Small intestine (tissue), 7 donors: ENCODE measurements around the gene YPEL4. TPM values are rescaled to one million over a fixed set of nuclear protein-coding genes. Genes with fewer than 3 reads are reported as not detected.

ENCODE experiments used
- DNase-seq, 2 donors: peaks; one replicate each; pipeline versions ENCODE4 v3.0.0 to v3.0.0-alpha.2; 2013
- FAIRE-seq: peaks from 2 replicates; lab custom pipeline; 2012; peaks lifted over from hg19 to GRCh38; lab: Jason Lieb, UNC
- H3K27ac ChIP-seq, 3 donors: one replicate each; pipeline ENCODE4 v1.5.1; 2013; ENCODE audit warnings: low read length in 2 of 3, mild to moderate bottlenecking in 2 of 3, control low read depth in 1 of 3, inconsistent platforms in 1 of 3, low read depth in 1 of 3, moderate library complexity in 1 of 3
- H3K27me3 ChIP-seq, 3 donors: one replicate each; pipeline ENCODE4 v1.6.1; 2013; ENCODE audit warnings: low read length in 3 of 3, inconsistent platforms in 1 of 3; ENCODE audit not compliant: control insufficient read depth in 3 of 3, insufficient read depth in 3 of 3
- H3K36me3 ChIP-seq, 3 donors: one replicate each; pipeline ENCODE4 v1.6.1; 2013; ENCODE audit warnings: low read length in 3 of 3, inconsistent platforms in 1 of 3, low read depth in 1 of 3, mild to moderate bottlenecking in 1 of 3, moderate library complexity in 1 of 3; ENCODE audit not compliant: control insufficient read depth in 3 of 3, insufficient read depth in 2 of 3
- H3K4me1 ChIP-seq, 3 donors: one replicate each; pipeline ENCODE4 v1.6.1; 2013; ENCODE audit warnings: low read length in 2 of 3, inconsistent platforms in 1 of 3, low read depth in 1 of 3, mild to moderate bottlenecking in 1 of 3, moderate library complexity in 1 of 3; ENCODE audit not compliant: control insufficient read depth in 3 of 3, insufficient read depth in 2 of 3
- H3K4me3 ChIP-seq, 3 donors: one replicate each; pipeline ENCODE4 v1.5.1; 2013; ENCODE audit warnings: low read length in 3 of 3, control low read depth in 1 of 3, inconsistent platforms in 1 of 3, low read depth in 1 of 3, mild to moderate bottlenecking in 1 of 3, moderate library complexity in 1 of 3
- H3K9me3 ChIP-seq, 2 donors: one replicate each; pipeline ENCODE4 v1.6.1; 2013; ENCODE audit warnings: low read depth in 1 of 2, low read length in 1 of 2; ENCODE audit not compliant: control insufficient read depth in 2 of 2, insufficient read depth in 1 of 2
- WGBS, 3 donors: extraction: QIAGEN DNeasy Blood & Tissue Kit; methylation state at CpG; one replicate each; pipeline ENCODE4 v1.1.7; 2013; 5-methylcytosine and 5-hydroxymethylcytosine counted together
- polyA plus RNA-seq, 4 donors: library from polyadenylated mRNA; stranded (reverse) in 3 of 4; unstranded in 1 of 4; fragments of 200-250 nt in 3 of 4; fragments of 120-200 nt in 1 of 4; gene quantifications; one replicate each; pipeline versions ENCODE4 v1.2.1 to v1.2.3, GENCODE V29; 2013
- donor health status: healthy with polysubstance abuse.
- donor health status: control.
- donor health status: control.
- donor health status: Bipolar disorder and iron deficiency.
- donor health status: healthy.

Gene YPEL4
- polyA plus RNA-seq, 4 donors, result 0.86 to 2.2 (median 1.4) TPM; not detected in 1

DNA sequence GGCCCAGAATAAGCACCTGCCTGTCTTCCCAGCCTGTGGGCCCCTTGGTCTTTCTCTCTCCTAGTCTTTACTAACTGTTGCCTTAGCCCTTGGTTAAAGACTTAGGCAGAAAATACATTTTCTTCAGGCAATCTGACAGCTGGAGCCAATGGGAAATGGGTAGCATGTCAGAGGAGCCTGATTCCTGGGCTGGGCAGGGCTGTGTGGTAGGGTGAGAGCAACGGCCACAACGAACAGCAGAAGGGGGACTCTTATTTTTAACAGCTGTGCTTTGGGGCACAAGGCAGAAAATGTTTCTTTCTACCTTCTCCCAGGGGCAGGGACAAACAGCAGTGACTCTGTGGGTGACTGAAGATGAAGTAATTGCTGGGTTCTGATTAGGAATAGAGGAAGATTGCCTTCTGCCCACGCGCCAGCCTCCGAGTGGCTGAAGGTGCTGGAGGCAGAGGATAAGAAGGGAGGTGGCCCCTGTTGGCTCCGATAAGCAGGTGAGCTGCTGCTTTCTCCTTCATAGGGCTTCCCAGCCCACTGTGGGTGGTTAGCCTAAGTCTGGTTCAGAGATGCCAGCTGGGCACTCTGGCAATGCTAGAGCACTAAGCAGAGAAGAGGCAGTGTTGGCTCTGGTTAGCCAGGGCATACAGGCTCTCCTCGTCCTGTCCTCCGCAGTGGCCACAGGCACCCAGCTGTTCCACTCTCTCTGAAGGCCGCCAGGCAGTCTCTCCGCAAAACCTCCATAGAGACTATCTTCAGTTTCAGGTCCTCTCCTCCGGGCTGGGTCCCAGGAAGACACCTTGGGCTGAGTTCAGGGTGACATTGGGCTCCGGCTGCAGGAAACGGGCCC lies 1.5 kb downstream of the YPEL4 start:
- peak in 1 of 2 donors; percentile 50 for DNase-seq
- Histone ChIP-seq H3K36me3 (no peaks in the 10 kb centered on the region), H3K4me1 (peaks cover 0 to 45% (median 0%) of the 10 kb centered on the region in 3 donors), H3K4me3 (no peak overlapping the region), H3K27ac (no peak overlapping the region), H3K9me3 (no peaks in the 10 kb centered on the region), H3K27me3 (peaks cover 3 to 67% (median 29%) of the 10 kb centered on the region in 3 donors)
- no peak for FAIRE-seq
- WGBS, 3 donors, result 7 to 14% (median 10%) methylated on average over 13 of the region's 13 CpGs

GRCh38 chr11:57647372-57647771 lies 2.3 kb downstream of the YPEL4 start:
- Histone ChIP-seq H3K4me1 (peaks cover 0 to 45% (median 0%) of the 10 kb centered on the region in 3 donors), H3K27me3 (peaks cover 3 to 66% (median 29%) of the 10 kb centered on the region in 3 donors), H3K27ac (no peak overlapping the region), H3K4me3 (no peak overlapping the region), H3K36me3 (no peaks in the 10 kb centered on the region), H3K9me3 (no peaks in the 10 kb centered on the region)
- FAIRE-seq, result no peak
- DNase-seq, result no peak
- 6 to 19% (median 6%) methylated on average over 10 of the region's 10 CpGs for WGBS, 3 donors

DNA sequence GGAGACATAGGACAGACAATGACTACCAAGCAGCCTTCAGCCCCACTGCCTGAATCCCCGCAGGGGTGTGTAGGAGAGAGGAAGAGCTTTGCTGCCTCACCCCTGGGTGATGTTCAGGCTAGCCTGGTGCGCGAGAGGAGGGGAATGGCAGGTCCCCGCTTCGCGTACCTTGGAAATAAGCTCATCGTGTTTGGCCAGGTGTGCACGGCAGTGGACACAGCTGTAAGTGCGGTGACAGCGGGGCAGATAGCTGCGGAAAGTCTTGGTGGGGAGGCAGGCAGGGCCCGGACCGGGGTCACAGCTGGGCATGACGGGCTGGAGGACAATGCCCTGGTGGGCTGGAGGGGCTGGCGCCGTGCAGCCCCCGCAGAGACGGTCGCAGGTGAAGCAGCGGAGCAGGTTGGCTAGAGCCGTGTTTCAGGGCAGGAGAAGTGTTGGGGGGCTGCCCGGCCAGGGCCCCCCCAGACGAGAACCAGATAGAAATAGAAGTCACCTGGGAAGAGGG lies 2.9 kb downstream of the YPEL4 start:
- WGBS, 3 donors, result 9 to 15% (median 11%) methylated on average over 22 to 23 of the region's 23 CpGs
- peaks cover 3 to 62% (median 29%) of the 10 kb centered on the region in 3 donors for H3K27me3 ChIP-seq
- H3K4me1 ChIP-seq, result peaks cover 0 to 45% (median 0%) of the 10 kb centered on the region in 3 donors
- H3K36me3 ChIP-seq, result no peaks in the 10 kb centered on the region
- H3K4me3 ChIP-seq, result no peak overlapping the region
- no peak overlapping the region for H3K27ac ChIP-seq
- DNase-seq, result peak in 1 of 2 donors; percentile 26
- no peaks in the 10 kb centered on the region for H3K9me3 ChIP-seq
- no peak for FAIRE-seq

- WGBS, 3 donors, result 37 to 51% (median 42%) methylated on average over 10 of the region's 10 CpGs
- Histone ChIP-seq H3K9me3 (no peaks in the 10 kb centered on the region), H3K4me1 (peaks cover 0 to 46% (median 0%) of the 10 kb centered on the region in 3 donors), H3K4me3 (no peak overlapping the region), H3K27ac (no peak overlapping the region), H3K36me3 (no peaks in the 10 kb centered on the region), H3K27me3 (peaks cover 3 to 56% (median 29%) of the 10 kb centered on the region in 3 donors)
- DNase-seq, result peak in 1 of 2 donors; percentile 16
- no peak for FAIRE-seq
These were observed 3.4 kb downstream of the YPEL4 start for GRCh38 chr11:57646194-57646798.

DNA sequence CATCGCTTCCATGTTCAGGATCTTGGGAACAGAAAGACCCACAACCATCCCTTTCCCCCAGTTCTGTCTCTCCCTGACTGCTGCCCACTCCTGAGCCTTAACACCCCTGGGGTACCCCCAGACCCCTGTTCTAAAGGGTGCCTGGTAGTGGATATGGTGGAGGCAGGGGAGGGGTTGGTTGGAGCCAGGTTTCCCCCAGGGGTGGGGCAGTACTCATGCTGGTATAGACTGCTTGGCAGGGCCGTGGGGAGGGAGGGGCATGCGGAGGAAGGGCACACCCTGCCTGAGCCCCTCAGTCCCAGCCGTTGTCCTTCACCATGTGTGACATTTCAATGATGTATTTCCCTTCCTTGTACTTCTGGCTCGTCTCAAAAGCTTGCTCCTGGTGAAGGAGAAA lies 4.0 kb downstream of the YPEL4 start:
- no peaks in the 10 kb centered on the region for H3K9me3 ChIP-seq
- no peak overlapping the region for H3K4me3 ChIP-seq
- DNase-seq, result peak in 1 of 2 donors; percentile 15
- H3K36me3 ChIP-seq, result peaks cover 0 to 5% (median 0%) of the 10 kb centered on the region in 3 donors
- WGBS, 3 donors, result 17 to 30% (median 20%) methylated on average over 5 of the region's 5 CpGs
- no peak overlapping the region for H3K27ac ChIP-seq
- H3K27me3 ChIP-seq, result peaks cover 3 to 50% (median 29%) of the 10 kb centered on the region in 3 donors
- H3K4me1 ChIP-seq, result peaks cover 0 to 52% (median 0%) of the 10 kb centered on the region in 3 donors
- FAIRE-seq, result no peak

GRCh38 chr11:57644748-57645688 lies 4.7 kb downstream of the YPEL4 start:
- Histone ChIP-seq H3K36me3 (peaks cover 0 to 6% (median 0%) of the 10 kb centered on the region in 3 donors), H3K27ac (no peak overlapping the region), H3K27me3 (peaks cover 3 to 44% (median 29%) of the 10 kb centered on the region in 3 donors), H3K4me3 (no peak overlapping the region), H3K4me1 (peaks cover 0 to 59% (median 0%) of the 10 kb centered on the region in 3 donors), H3K9me3 (no peaks in the 10 kb centered on the region)
- WGBS, 3 donors, result 11 to 14% (median 12%) methylated on average over 17 of the region's 17 CpGs
- FAIRE-seq (no peak), DNase-seq (peak; percentile 75 to 86)

- WGBS, 3 donors, result 56 to 67% (median 64%) methylated on average over 3 of the region's 3 CpGs
- no peak for DNase-seq
- no peak for FAIRE-seq
- Histone ChIP-seq H3K4me1 (peaks cover 0 to 61% (median 5%) of the 10 kb centered on the region in 3 donors), H3K27ac (no peak overlapping the region), H3K36me3 (peaks cover 0 to 7% (median 0%) of the 10 kb centered on the region in 3 donors), H3K4me3 (no peak overlapping the region), H3K9me3 (no peaks in the 10 kb centered on the region), H3K27me3 (peaks cover 3 to 34% (median 26%) of the 10 kb centered on the region in 3 donors)
These were observed 5.9 kb downstream of the YPEL4 start for GRCh38 chr11:57643802-57644201.
